Ascending aorta (tissue), 2 donors: ENCODE data around the gene ZNF891. TPM values are rescaled to one million over a fixed set of nuclear protein-coding genes. Genes with fewer than 3 reads are reported as not detected.
A peak's percentile ranks its signal among the peaks of the same experiment; 100 is the strongest.

Source experiments
- DNase-seq, 2 donors: peaks; one replicate each; pipeline ENCODE4 v3.0.0-alpha.2; 2019; ENCODE audit warnings: low spot score in 2 of 2
- H3K27ac ChIP-seq, 2 donors: fragments of 200-600 bp; sonication (generic); one replicate each; pipeline ENCODE4 v1.5.1; 2016 to 2017; ENCODE audit warnings: mild to moderate bottlenecking in 1 of 2
- H3K27me3 ChIP-seq: fragments of 200-600 bp; sonication (generic); one replicate; pipeline ENCODE4 v1.5.1; 2017
- H3K36me3 ChIP-seq, 2 donors: fragments of 200-600 bp; sonication (generic); one replicate each; pipeline ENCODE4 v1.5.1; 2016
- H3K4me1 ChIP-seq, 2 donors: fragments of 200-600 bp; sonication (generic); one replicate each; pipeline ENCODE4 v1.5.1; 2016 to 2017; ENCODE audit warnings: mild to moderate bottlenecking in 1 of 2
- H3K4me3 ChIP-seq, 2 donors: fragments of 200-600 bp; sonication (generic); one replicate each; pipeline ENCODE4 v1.5.1; 2016 to 2017; ENCODE audit warnings: mild to moderate bottlenecking in 1 of 2
- H3K9me3 ChIP-seq, 2 donors: fragments of 200-600 bp; sonication (generic); one replicate each; pipeline ENCODE4 v1.5.1; 2016
- CTCF ChIP-seq, 3 experiments: fragments of 200-600 bp in 2 of 3; fragments of 450-650 bp in 1 of 3; sonication (generic) in 2 of 3; IDR thresholded peaks; one replicate each; pipeline ENCODE4 v1.5.1; 2016 to 2019; ENCODE audit warnings: antibody characterized with exemption in 3 of 3, mild to moderate bottlenecking in 1 of 3, moderate library complexity in 1 of 3
- intact Hi-C: fragments of 100-400 bp; cut with DNase I; formaldehyde crosslinking; loops from one replicate; pipeline ENCODE4 v1.15.1; 2023
- total RNA-seq: library from RNA; depleted of rRNA; stranded (reverse); fragments of >200 nt; gene quantifications from one replicate; pipeline ENCODE4 v1.1.0, GENCODE V29; 2016

ZNF891 gene
- total RNA-seq, 1 donor from 2014 or later = 2.0 TPM

GRCh38 chr12:133083345-133083744 is 46.7 kb downstream of the ZNF891 start:
- Histone ChIP-seq H3K36me3 (peaks cover 55 to 68% of the 10 kb centered on the region in 2 donors), H3K4me3 (no peak overlapping the region), H3K4me1 (no peaks in the 10 kb centered on the region), H3K9me3 (peaks cover 74 to 86% of the 10 kb centered on the region in 2 donors), H3K27ac (no peak overlapping the region), H3K27me3 (no peaks in the 10 kb centered on the region)
- TF ChIP-seq CTCF (IDR thresholded peaks at IDR 0.05) = no peak
- intact Hi-C loops = no loop called here
- DNase-seq = no peak

GRCh38 chr12:133081159-133081780 is 48.8 kb downstream of the ZNF891 start:
- no peaks in the 10 kb centered on the region for H3K27me3 ChIP-seq
- H3K27ac ChIP-seq = peak overlapping the region; percentile 95 to 97
- DNase-seq = no peak
- H3K9me3 ChIP-seq = peaks cover 67 to 86% of the 10 kb centered on the region in 2 donors
- intact Hi-C loops = no loop called here
- no peaks in the 10 kb centered on the region for H3K4me1 ChIP-seq
- peaks cover 34 to 47% of the 10 kb centered on the region in 2 donors for H3K36me3 ChIP-seq
- no peak for TF ChIP-seq CTCF (IDR thresholded peaks at IDR 0.05)
- H3K4me3 ChIP-seq = peak overlapping the region; percentile 71 to 91

- peak; percentile 83 to 98 for DNase-seq
- TF ChIP-seq CTCF (IDR thresholded peaks at IDR 0.05) = peak in 2 of 3 experiments; percentile 12 to 25
- no peaks in the 10 kb centered on the region for H3K27me3 ChIP-seq
- peak within 1 kb of the TSS; percentile 71 to 91 for H3K4me3 ChIP-seq
- intact Hi-C loops = loop anchor here (1.0 kb wide), 7 partner anchors 43 to 193 kb away; partner anchors contain the start of genes CHFR, ZNF10, ZNF26 and ZNF268
- no peaks in the 10 kb centered on the region for H3K4me1 ChIP-seq
- peak within 1 kb of the TSS; percentile 95 to 97 for H3K27ac ChIP-seq
- H3K9me3 ChIP-seq = peaks cover 69 to 86% of the 10 kb centered on the region in 2 donors
- peaks cover 27 to 40% of the 10 kb centered on the region in 2 donors for H3K36me3 ChIP-seq
Measured at GRCh38 chr12:133080368-133081158, 49.5 kb downstream of the ZNF891 start, which contains the start of gene ZNF140. ZNF140 (plus strand) TSS chr12:133080923; CDS start chr12:133081321, 398 bp downstream.

- Histone ChIP-seq H3K27ac (peak overlapping the region; percentile 95 to 97), H3K36me3 (peaks cover 21 to 34% of the 10 kb centered on the region in 2 donors), H3K4me1 (no peaks in the 10 kb centered on the region), H3K27me3 (no peaks in the 10 kb centered on the region), H3K4me3 (peak overlapping the region; percentile 71 to 91), H3K9me3 (peaks cover 69 to 86% of the 10 kb centered on the region in 2 donors)
- intact Hi-C loops = loop anchor here (1.0 kb wide), 7 partner anchors 43 to 193 kb away; partner anchors contain the start of genes CHFR, ZNF10, ZNF26 and ZNF268
- DNase-seq = peak; percentile 95 to 99
- no peak for TF ChIP-seq CTCF (IDR thresholded peaks at IDR 0.05)
Measured at GRCh38 chr12:133080026-133080367, 50.1 kb downstream of the ZNF891 start.

GRCh38 chr12:133073836-133074235 is 56.2 kb downstream of the ZNF891 start:
- Histone ChIP-seq H3K36me3 (no peaks in the 10 kb centered on the region), H3K27me3 (no peaks in the 10 kb centered on the region), H3K27ac (no peak overlapping the region), H3K4me3 (no peak overlapping the region), H3K9me3 (peaks cover 80 to 99% of the 10 kb centered on the region in 2 donors), H3K4me1 (no peaks in the 10 kb centered on the region)
- no peak for TF ChIP-seq CTCF (IDR thresholded peaks at IDR 0.05)
- DNase-seq = no peak
- intact Hi-C loops = no loop called here
